HG02840 (cell line): ENCODE results near the gene DIP2A.
"Not testable (repeated sequence)": the region's sequence is repeated elsewhere in the genome, so short reads cannot be mapped to it uniquely, and the experiment has no call there.

Source experiments
- ATAC-seq: cut with Tn5 transposase; IDR thresholded peaks from one replicate; pipeline ENCODE4 v1.9.1; 2021; ENCODE audit warnings: mild to moderate bottlenecking, moderate library complexity, moderate number of reproducible peaks; ENCODE audit not compliant: unreplicated experiment, low FRiP score

Gene DIP2A

DNA sequence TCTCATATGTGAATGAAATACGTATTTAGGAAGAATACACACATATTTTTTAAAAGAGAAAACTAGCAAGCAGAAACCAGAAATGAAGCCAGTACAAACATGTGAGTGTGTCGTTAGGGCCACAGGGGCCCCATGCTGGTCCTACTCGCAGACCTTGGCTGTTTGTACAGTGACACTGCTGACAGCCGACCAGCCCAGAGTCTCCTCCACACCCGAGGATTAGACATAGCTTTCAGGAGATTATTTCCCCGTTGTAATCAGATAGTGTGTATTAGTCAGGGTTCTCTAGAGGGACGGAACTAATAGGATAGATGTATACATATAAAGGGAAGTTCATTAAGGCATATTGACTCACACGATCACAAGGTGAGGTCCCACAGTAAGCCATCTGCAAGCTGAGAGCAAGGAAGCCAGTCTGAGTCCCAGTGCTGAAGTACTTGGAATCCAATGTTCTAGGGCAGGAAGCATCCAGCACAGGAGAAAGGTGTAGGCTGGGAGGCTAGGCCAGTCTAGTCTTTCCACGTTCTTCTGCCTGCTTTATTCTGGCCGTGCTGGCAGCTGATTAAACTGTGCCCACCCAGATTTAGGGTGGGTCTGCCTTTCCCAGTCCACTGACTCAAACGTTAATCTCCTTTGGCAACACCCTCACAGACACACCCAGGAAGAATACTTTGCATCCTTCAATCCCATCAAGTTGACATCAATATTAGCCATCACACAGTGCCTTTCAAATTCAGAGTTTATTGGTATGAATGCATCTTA is 51.2 kb downstream of the DIP2A start:
- no peak for ATAC-seq

DNA sequence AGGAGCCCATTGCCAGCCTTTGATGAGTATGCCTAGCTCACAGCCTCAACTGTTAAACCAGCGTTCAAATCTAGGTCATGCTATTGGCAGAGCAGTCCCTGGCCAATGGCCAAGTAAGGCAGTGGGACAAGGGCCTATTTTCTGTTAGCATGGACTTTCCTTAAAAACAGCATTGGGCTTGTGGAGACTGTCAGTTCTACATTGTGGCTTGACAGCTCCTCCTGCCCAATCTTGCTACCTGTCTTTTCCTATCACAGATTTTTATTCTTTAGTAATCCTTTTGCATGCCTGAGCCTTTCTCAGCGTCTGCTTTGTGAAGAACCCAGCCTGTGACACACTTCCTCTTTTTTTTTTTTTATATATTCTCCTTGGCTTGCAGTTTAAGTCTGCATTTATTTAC is 56.4 kb downstream of the DIP2A start:
- no peak for ATAC-seq

GRCh38 chr21:46516068-46516467 is 57.4 kb downstream of the DIP2A start:
- no peak for ATAC-seq

GRCh38 chr21:46517361-46517760 is 58.7 kb downstream of the DIP2A start:
- no peak for ATAC-seq

- no peak for ATAC-seq
Observed at GRCh38 chr21:46518983-46519583, 60.4 kb downstream of the DIP2A start.

- not testable (repeated sequence) for ATAC-seq
Observed at GRCh38 chr21:46527393-46527792, 68.7 kb downstream of the DIP2A start.

DNA sequence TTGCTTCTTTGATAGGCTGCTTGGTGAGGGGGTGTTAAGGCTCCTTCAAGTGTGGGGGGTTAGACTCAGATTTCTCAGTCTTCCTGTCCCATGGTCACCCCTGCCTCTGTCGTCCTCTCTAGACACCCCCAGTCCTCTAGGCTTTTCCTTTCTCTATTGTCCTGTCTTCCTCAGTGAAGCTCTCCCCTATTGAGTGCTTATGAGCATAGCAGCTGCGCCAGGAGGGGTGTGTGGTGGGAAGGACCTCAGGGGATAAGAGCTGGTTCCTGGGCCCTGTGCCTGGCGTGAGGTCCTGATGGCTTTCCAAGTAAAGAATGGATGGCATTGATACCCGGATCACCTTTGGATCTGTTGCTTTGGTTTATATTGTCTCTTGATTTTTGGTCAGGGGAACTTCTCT is 69.1 kb downstream of the DIP2A start:
- ATAC-seq = no peak

DNA sequence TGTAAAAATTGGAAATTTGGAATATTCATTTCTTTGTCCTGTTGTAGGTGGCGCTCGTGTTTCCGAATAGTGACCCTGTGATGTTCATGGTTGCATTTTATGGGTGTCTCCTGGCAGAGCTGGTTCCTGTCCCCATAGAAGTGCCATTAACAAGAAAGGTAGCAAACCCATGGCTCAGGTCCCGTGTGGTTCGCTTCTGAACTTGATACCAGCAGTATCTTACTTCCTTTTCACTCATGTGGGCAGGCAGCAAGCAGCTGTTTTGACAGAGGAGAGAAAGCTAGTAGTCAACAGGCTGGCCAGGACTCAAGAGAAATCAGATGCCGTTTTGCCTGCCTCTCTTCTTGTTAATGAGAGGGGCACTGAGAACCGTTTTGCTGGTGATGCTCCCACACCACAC is 73.4 kb downstream of the DIP2A start:
- ATAC-seq = no peak

DNA sequence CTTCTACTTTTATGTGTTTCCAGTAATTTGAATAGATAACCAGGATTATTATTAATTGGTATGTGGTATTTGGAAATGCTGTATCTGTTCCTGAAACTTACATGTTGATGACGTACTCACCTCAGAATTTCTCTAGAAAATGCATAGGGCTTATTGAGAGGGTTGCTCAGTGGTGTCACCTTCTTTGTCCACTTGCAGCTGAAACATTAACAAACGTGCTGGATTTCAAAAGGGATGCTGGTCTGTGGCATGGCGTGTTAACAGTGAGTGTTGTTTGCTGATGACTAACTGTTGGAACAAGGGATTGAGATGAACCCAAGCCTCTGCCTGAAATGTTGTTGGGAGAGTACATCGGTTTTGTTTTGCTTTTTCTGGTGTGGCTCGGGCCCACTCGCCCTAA is 78.3 kb downstream of the DIP2A start:
- no peak for ATAC-seq

- no peak for ATAC-seq
Observed at GRCh38 chr21:46538262-46538661, 79.6 kb downstream of the DIP2A start.

DNA sequence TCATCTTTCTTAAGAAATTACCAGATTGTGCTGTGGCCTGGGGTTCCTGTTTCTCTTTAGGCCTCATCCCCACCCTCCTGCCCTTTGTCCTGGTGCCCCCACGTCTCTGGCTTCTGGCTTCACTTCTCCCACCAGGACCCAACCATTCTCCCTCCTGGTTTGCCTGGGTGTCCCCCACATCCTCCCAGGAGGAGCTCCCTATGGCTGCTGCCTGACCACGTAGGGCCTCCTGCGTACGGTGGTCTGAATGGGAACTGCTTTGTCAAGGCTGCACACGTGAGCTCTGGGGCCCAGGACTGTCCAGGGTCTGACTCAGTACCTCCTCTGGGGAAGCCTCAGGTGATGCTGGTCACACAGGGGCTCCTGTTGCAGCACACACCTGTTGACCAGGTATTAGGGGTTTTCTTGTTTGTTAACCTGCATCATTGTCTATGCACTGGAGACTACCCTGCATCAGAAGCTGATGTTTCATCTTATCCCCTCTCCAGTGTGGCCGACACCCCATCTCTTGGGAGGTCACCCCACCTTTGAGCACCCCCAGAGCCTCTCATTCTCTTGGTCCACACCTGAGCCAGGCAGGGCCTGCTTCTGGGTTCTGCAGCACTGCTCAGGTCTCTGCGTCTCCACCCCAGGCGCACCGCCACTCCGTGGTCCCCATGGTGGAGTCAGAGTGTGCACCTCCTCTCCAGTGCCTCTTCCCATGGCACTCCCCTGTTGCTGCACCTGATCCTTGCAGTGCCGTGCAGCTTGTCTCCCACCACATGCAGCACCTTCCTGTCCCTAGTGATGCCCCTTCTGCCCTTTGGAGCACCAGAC is 80.4 kb downstream of the DIP2A start:
- no peak for ATAC-seq

GRCh38 chr21:46540087-46540710 is 81.5 kb downstream of the DIP2A start:
- ATAC-seq = no peak

DNA sequence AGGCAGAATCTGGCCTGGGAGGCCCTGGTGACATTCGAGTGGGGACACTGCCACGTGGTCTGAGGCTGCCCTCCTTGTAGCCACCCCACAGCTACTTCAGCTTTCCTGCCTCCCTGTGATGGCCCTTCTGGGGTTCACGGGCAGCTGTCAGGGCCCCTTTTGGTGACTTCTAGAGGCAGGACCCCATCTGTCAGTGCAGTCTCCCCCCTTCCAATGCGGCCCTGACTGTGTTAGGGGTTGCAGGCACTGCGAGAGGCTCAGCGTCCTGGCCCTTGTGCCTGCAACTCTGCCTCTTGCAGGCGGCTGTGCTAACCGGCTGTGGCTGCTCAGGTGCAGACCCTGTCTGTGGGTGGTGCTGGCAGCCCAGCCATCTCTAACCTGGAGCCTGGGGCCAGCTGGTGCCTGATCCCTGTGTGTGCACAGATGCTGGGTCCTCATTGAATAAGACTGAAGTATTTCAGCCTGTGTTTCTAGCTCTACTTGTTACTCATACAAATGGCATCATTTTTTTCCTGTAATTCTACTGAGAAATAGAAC is 84.0 kb downstream of the DIP2A start:
- ATAC-seq = no peak

GRCh38 chr21:46543306-46543705 is 84.6 kb downstream of the DIP2A start:
- ATAC-seq = no peak

- ATAC-seq = no peak
Observed at GRCh38 chr21:46544003-46544402, 85.3 kb downstream of the DIP2A start.

GRCh38 chr21:46544824-46545223 is 86.1 kb downstream of the DIP2A start:
- no peak for ATAC-seq

DNA sequence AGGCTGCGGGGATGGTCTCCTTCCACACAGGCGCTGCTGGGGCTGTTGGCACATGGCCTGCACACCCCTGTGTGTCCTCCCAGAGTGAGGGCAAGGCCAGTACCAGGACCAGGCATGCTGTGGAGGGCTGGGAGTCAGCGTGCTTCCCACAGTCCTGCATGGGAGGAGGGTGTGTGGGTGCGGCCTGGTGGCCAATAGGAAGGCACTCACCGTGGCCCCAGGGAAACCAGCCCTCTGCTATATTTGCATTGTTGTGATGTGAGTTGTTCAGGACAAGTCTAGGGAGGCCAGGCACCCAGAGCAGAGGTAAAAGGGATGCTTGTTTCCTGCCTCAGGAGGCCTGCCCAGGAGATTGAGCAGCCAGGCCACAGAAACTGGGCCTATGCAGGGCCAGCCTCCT is 86.7 kb downstream of the DIP2A start:
- no peak for ATAC-seq

GRCh38 chr21:46545911-46546310 is 87.2 kb downstream of the DIP2A start:
- no peak for ATAC-seq

DNA sequence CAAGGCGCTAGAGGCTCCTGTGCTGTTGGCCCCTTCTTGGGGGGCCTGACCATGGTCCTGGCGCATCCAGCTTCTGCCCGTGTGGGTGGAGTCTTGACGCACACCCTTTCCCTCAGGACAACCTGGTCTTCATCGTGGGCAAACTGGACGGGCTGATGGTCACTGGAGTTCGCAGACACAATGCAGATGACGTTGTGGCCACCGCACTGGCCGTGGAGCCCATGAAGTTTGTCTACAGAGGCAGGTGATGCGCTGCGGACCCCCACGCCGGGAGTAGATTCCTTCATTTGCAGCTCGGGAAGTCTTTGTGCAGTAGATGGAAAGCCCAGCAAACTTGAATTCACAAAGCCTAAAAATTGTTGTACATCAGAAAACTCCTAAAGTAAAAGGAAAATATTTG is 88.1 kb downstream of the DIP2A start:
- no peak for ATAC-seq

DNA sequence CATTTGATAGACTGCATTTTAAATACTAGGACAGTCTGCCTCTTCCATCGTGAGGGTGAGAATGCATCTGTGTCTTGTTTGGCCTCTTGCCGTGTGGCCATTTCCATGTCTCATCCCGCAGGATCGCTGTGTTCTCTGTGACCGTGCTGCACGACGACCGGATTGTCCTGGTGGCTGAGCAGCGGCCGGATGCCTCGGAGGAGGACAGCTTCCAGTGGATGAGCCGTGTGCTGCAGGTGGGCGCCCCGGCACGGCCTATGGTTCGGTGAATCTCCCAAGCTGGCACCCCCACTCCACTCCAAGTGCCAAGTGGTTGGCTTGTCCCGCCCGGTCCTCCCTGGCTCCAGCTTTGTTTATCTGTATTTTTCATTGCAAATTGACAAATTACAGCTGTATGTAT is 91.0 kb downstream of the DIP2A start:
- no peak for ATAC-seq
